ENCODE measurements around the gene RAB6B.

- TF ChIP-seq POLR2A (IDR thresholded peaks at IDR 0.05) = no peak
- TF ChIP-seq POLR2AphosphoS5 (IDR thresholded peaks at IDR 0.05) = no peak
These were observed 46.3 kb downstream of the RAB6B start for GRCh38 chr3:133849346-133849745.

All from breast epithelium (tissue), 3 donors.